Activated T-cell treated with anti-CD3 and anti-CD28 coated beads, Interleukin-2, amount 50 U/mL, for 4 hours (primary cell): ENCODE results near the gene ARHGAP22. TPM values are rescaled to one million over a fixed set of nuclear protein-coding genes. Genes with fewer than 3 reads are reported as not detected.

ENCODE experiments used
- ATAC-seq, 2 donors: fragments of 200-7000 bp; cut with Tn5 transposase; one replicate each; pipeline ENCODE4 v1.10.0; 2021
- DNase-seq: peaks from one replicate; pipeline ENCODE4 v3.0.0-alpha.2; 2020
- H3K27me3 Mint-ChIP-seq: one replicate; pipeline ENCODE4 v1.8.0; 2021; ENCODE audit warnings: low read depth, mixed read lengths
- H3K36me3 Mint-ChIP-seq: one replicate; pipeline ENCODE4 v1.8.0; 2022; ENCODE audit warnings: mixed read lengths; ENCODE audit not compliant: insufficient read depth
- H3K4me1 Mint-ChIP-seq: one replicate; pipeline ENCODE4 v1.8.0; 2021; ENCODE audit warnings: low read depth, mixed read lengths
- H3K4me3 Mint-ChIP-seq: one replicate; pipeline ENCODE4 v1.8.0; 2021; ENCODE audit warnings: mild to moderate bottlenecking, moderate library complexity, mixed read lengths
- H3K9me3 Mint-ChIP-seq: one replicate; pipeline ENCODE4 v1.8.0; 2021; ENCODE audit warnings: mixed read lengths
- total RNA-seq, 3 donors: library from RNA; stranded (reverse); gene quantifications; one replicate each; pipeline ENCODE4 v1.2.1, GENCODE V29; 2021

ARHGAP22 gene
- total RNA-seq, 3 donors from 2014 or later: 0.08 to 0.63 (median 0.13) TPM

DNA sequence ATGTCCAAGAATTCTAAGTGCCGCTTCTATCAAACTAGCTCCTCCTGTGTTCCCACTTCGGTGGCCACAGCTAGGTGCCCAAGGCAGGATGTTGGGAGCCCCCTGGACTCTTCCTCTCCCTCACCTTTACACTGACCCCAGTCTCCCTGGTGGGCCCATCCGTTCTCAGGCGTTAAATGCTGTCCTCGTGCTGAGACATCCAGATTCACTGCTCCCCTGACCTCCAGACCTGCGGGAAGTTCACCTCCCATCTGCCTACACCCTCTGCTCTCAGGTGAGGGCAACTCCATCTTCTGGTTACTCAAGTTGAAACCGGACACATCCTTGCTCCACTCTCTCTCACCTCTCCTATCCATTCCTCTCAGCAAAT lies 114.3 kb downstream of the ARHGAP22 start:
- DNase-seq (no peak), ATAC-seq (no peak)
- Mint-ChIP-seq H3K27me3 (peaks cover 19% of the 10 kb centered on the region), H3K4me3 (no peak overlapping the region), H3K9me3 (no peaks in the 10 kb centered on the region), H3K4me1 (peaks cover 11% of the 10 kb centered on the region), H3K36me3 (no peaks in the 10 kb centered on the region)

DNA sequence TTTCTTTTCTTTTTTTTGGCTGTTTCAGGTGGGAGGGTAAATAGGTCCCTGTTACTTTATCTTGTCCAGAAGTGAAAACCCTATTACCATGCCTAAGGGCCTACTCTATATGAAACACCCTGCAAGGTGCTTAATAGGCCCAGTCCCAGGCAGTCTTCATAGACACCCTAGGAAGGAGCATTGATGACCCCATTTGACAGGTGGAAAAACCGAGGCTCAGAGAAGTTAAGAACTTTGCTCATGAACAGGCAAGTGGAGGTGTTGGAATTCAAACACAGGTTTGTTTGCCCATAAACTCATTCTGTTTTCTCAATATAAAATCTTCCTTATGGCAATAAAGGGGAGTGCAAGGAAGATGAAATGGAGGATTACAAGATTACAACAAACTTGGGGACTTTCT lies 115.8 kb downstream of the ARHGAP22 start:
- Mint-ChIP-seq H3K4me3 (no peak overlapping the region), H3K4me1 (peaks cover 4% of the 10 kb centered on the region), H3K9me3 (no peaks in the 10 kb centered on the region), H3K36me3 (no peaks in the 10 kb centered on the region), H3K27me3 (peaks cover 10% of the 10 kb centered on the region)
- ATAC-seq (no peak), DNase-seq (no peak)

- no peak overlapping the region for H3K4me3 Mint-ChIP-seq
- ATAC-seq: no peak
- H3K4me1 Mint-ChIP-seq: no peaks in the 10 kb centered on the region
- DNase-seq: no peak
- no peaks in the 10 kb centered on the region for H3K36me3 Mint-ChIP-seq
- no peaks in the 10 kb centered on the region for H3K9me3 Mint-ChIP-seq
- H3K27me3 Mint-ChIP-seq: peaks cover 7% of the 10 kb centered on the region
Measured at GRCh38 chr10:48487244-48487643, 117.6 kb downstream of the ARHGAP22 start.

DNA sequence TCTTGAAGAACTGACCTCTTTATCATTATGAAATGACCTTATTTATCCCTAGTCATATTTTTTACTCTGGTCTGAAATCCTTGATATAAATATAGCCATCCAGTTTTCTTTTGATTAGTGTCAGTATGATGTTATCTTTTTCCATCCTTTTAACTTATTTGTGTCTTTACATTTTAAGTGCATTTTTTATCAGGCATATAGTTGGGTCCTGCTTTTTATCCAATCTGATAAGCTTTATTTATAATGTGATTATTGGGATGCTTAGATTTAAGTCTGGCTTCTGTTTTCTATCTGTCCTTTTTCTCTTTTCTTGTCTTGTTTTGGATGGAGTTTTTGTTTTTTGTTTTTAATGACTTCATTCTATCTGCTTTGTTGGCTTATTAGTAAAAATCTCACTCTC lies 119.2 kb downstream of the ARHGAP22 start:
- H3K9me3 Mint-ChIP-seq: no peaks in the 10 kb centered on the region
- H3K4me1 Mint-ChIP-seq: no peaks in the 10 kb centered on the region
- peaks cover 3% of the 10 kb centered on the region for H3K27me3 Mint-ChIP-seq
- ATAC-seq (no peak), DNase-seq (no peak)
- H3K4me3 Mint-ChIP-seq: no peak overlapping the region
- no peaks in the 10 kb centered on the region for H3K36me3 Mint-ChIP-seq

DNA sequence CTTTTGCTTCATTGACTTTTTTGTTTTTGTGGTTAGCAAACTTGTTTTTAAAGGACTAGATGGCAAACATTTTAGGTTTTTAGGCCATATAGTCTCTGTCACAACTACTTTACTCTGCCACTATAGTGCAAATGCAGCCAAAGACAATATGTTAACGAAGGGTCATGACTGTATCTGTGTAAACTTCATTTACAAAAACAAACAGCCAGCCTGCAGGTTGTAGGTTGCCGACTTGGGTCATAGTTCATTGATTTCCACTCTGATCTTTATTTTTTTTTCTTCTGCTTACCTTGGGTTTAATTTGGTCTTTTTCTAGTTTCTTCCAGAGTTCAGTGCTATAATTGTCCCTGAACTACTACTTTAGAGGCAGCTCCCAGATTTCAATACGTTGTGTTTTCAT lies 120.0 kb downstream of the ARHGAP22 start:
- Mint-ChIP-seq H3K27me3 (peaks cover 5% of the 10 kb centered on the region), H3K4me1 (no peaks in the 10 kb centered on the region), H3K4me3 (no peak overlapping the region), H3K36me3 (no peaks in the 10 kb centered on the region), H3K9me3 (no peaks in the 10 kb centered on the region)
- DNase-seq (no peak), ATAC-seq (no peak)

GRCh38 chr10:48482207-48482606 lies 122.7 kb downstream of the ARHGAP22 start:
- H3K9me3 Mint-ChIP-seq: no peaks in the 10 kb centered on the region
- H3K4me1 Mint-ChIP-seq: no peaks in the 10 kb centered on the region
- no peak for ATAC-seq
- H3K36me3 Mint-ChIP-seq: no peaks in the 10 kb centered on the region
- H3K27me3 Mint-ChIP-seq: peaks cover 10% of the 10 kb centered on the region
- no peak for DNase-seq
- H3K4me3 Mint-ChIP-seq: no peak overlapping the region

- no peaks in the 10 kb centered on the region for H3K9me3 Mint-ChIP-seq
- peaks cover 10% of the 10 kb centered on the region for H3K27me3 Mint-ChIP-seq
- ATAC-seq (no peak), DNase-seq (no peak)
- no peak overlapping the region for H3K4me3 Mint-ChIP-seq
- H3K4me1 Mint-ChIP-seq: no peaks in the 10 kb centered on the region
- H3K36me3 Mint-ChIP-seq: no peaks in the 10 kb centered on the region
Measured at GRCh38 chr10:48481385-48481784, 123.5 kb downstream of the ARHGAP22 start.

- ATAC-seq (no peak), DNase-seq (no peak)
- Mint-ChIP-seq H3K4me1 (no peaks in the 10 kb centered on the region), H3K36me3 (no peaks in the 10 kb centered on the region), H3K9me3 (no peaks in the 10 kb centered on the region), H3K27me3 (peaks cover 10% of the 10 kb centered on the region), H3K4me3 (no peak overlapping the region)
Measured at GRCh38 chr10:48480397-48481374, 124.2 kb downstream of the ARHGAP22 start.

- Mint-ChIP-seq H3K27me3 (peaks cover 13% of the 10 kb centered on the region), H3K9me3 (no peaks in the 10 kb centered on the region), H3K4me3 (no peak overlapping the region), H3K36me3 (no peaks in the 10 kb centered on the region), H3K4me1 (no peaks in the 10 kb centered on the region)
- no peak for DNase-seq
- ATAC-seq: no peak
Measured at GRCh38 chr10:48478980-48479811, 125.7 kb downstream of the ARHGAP22 start.

GRCh38 chr10:48478469-48478868 lies 126.4 kb downstream of the ARHGAP22 start:
- H3K36me3 Mint-ChIP-seq: no peaks in the 10 kb centered on the region
- H3K9me3 Mint-ChIP-seq: no peaks in the 10 kb centered on the region
- ATAC-seq (no peak), DNase-seq (no peak)
- H3K4me3 Mint-ChIP-seq: no peak overlapping the region
- peaks cover 13% of the 10 kb centered on the region for H3K27me3 Mint-ChIP-seq
- H3K4me1 Mint-ChIP-seq: no peaks in the 10 kb centered on the region

- no peak for ATAC-seq
- Mint-ChIP-seq H3K9me3 (no peaks in the 10 kb centered on the region), H3K4me1 (no peaks in the 10 kb centered on the region), H3K36me3 (no peaks in the 10 kb centered on the region), H3K4me3 (no peak overlapping the region), H3K27me3 (peaks cover 13% of the 10 kb centered on the region)
- no peak for DNase-seq
Measured at GRCh38 chr10:48477616-48478015, 127.3 kb downstream of the ARHGAP22 start.

GRCh38 chr10:48477141-48477540 lies 127.7 kb downstream of the ARHGAP22 start:
- no peak for DNase-seq
- Mint-ChIP-seq H3K36me3 (no peaks in the 10 kb centered on the region), H3K9me3 (no peaks in the 10 kb centered on the region), H3K27me3 (peaks cover 13% of the 10 kb centered on the region), H3K4me1 (no peaks in the 10 kb centered on the region), H3K4me3 (no peak overlapping the region)
- ATAC-seq: no peak

DNA sequence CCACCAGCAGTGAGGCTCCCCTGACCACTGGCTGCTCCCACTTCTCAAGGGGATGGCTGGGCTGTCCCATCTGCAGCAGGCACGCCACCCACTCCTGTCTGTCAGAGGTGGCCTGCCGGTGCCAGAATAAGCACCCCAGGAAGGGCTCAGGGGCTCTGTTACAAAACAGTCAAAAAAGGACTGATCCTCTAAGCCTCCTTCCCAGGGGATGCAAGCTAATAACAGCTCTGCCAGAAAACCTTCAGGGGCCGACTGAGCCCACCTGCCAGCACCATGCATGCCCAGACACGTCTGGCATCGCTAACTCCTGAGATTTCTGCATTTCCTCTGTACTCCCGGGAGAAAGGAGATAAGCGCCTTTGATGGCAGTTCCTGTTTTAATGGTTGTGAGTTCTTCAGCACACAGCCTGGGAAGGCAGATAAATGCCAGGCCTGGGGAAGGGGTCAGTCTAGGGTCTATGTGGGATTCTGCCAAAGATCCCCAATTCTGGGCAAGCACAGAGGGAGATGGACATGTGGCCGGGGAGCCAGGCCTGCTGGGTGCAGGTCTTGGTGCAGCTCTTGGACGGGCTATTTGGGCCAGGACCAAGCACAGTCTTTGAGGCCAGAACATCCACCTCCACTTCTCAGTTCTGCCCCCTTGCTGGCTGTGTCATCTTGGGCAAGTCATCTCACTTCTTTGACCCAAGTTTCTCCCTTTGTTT lies 128.4 kb downstream of the ARHGAP22 start:
- Mint-ChIP-seq H3K9me3 (no peaks in the 10 kb centered on the region), H3K4me3 (no peak overlapping the region)
- no peak for DNase-seq

DNA sequence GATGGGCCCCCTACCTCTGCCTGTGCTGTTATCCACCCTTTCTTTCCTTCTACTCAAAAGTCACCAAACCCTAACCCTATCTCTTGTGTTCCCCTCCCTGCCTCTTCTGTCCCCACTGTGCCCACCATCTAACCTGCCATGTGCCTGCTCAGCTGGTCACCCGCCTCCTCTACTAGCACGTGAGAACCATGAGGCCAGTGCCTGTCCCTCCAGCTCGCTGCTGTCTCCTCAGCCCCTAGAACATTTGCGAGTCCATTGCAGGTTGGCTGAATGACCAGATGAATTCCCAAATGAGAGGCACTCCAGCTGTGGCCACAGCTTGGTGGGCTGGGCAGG lies 129.0 kb downstream of the ARHGAP22 start:
- no peaks in the 10 kb centered on the region for H3K4me1 Mint-ChIP-seq
- no peaks in the 10 kb centered on the region for H3K36me3 Mint-ChIP-seq
- H3K4me3 Mint-ChIP-seq: no peak overlapping the region
- H3K27me3 Mint-ChIP-seq: peaks cover 13% of the 10 kb centered on the region
- no peak for ATAC-seq
- no peak for DNase-seq
- no peaks in the 10 kb centered on the region for H3K9me3 Mint-ChIP-seq

More for the DNA sequence above, 128.4 kb downstream of the ARHGAP22 start:
- ATAC-seq: no peak
- Mint-ChIP-seq H3K36me3 (no peaks in the 10 kb centered on the region), H3K4me1 (no peaks in the 10 kb centered on the region), H3K27me3 (peaks cover 13% of the 10 kb centered on the region)
